Panc1 (cell line): Measurements from ENCODE around the gene SVOP. TPM values are rescaled to one million over a fixed set of nuclear protein-coding genes. Genes with fewer than 3 reads are reported as not detected.

ENCODE experiments used
- ATAC-seq: fragments of 200-7000 bp; cut with Tn5 transposase; 2 replicates; pipeline ENCODE4 v1.9.1; 2020; ENCODE audit warnings: mild to moderate bottlenecking, moderate library complexity
- BruUV-seq: library from RNA; stranded (reverse); fragments of 400-500 nt; replicated peaks from 2 replicates; lab custom pipeline; 2021; lab: Mats Ljungman, UMichigan
- CTCF ChIA-PET: fragments of 300-600 bp; sonication (Branson Sonifier 250); formaldehyde crosslinking; loops from one replicate; lab custom pipeline; 2022; ENCODE audit warnings: antibody characterized with exemption; lab: Charles Lee
- POLR2A ChIA-PET: fragments of 300-600 bp; sonication (Branson Sonifier 250); formaldehyde crosslinking; loops from one replicate; lab custom pipeline; 2022; ENCODE audit warnings: antibody characterized with exemption; lab: Charles Lee
- DNase-seq: peaks from one replicate; pipeline ENCODE4 v3.0.0-alpha.2; 2010; ENCODE audit warnings: low read depth, low spot score
- H3K27ac ChIP-seq: 2 replicates; pipeline ENCODE4 v1.5.1; 2011; ENCODE audit warnings: mild to moderate bottlenecking, low read length, inconsistent platforms
- H3K27me3 ChIP-seq: fragments of 200-500 bp; sonication (Bioruptor generic); 2 replicates; pipeline ENCODE4 v1.6.0; 2014; ENCODE audit warnings: low read length, inconsistent platforms; ENCODE audit not compliant: control insufficient read depth, insufficient read depth
- H3K36me3 ChIP-seq: fragments of 200-500 bp; sonication (Bioruptor generic); 2 replicates; pipeline ENCODE4 v1.5.1; 2014; ENCODE audit warnings: inconsistent platforms, mild to moderate bottlenecking, low read length, moderate library complexity; ENCODE audit not compliant: control insufficient read depth, insufficient read depth
- H3K4me1 ChIP-seq: 2 replicates; pipeline ENCODE4 v1.5.1; 2011; ENCODE audit warnings: inconsistent platforms, mild to moderate bottlenecking, low read length, moderate library complexity; ENCODE audit not compliant: control insufficient read depth, insufficient read depth
- H3K4me3 ChIP-seq, 2 experiments: 2 replicates each; pipeline ENCODE4 v1.5.1; 2011 to 2012; ENCODE audit warnings: low read depth in 2 of 2, low read length in 2 of 2, mild to moderate bottlenecking in 2 of 2, inconsistent platforms in 1 of 2, moderate library complexity in 1 of 2
- H3K9me3 ChIP-seq: fragments of 200-500 bp; sonication (Bioruptor generic); 2 replicates; pipeline ENCODE4 v1.5.1; 2014; ENCODE audit warnings: low read depth, mild to moderate bottlenecking, inconsistent platforms, low read length, moderate library complexity; ENCODE audit not compliant: control insufficient read depth, insufficient read depth
- POLR2AphosphoS5 ChIP-seq: IDR thresholded peaks from 2 replicates; pipeline ENCODE4 v1.6.1; 2012; ENCODE audit warnings: mild to moderate bottlenecking, low read depth, low read length, moderate library complexity
- SIN3A ChIP-seq: IDR thresholded peaks from 2 replicates; pipeline ENCODE4 v1.6.1; 2012; ENCODE audit warnings: low read depth, mild to moderate bottlenecking, low read length, moderate library complexity, borderline replicate concordance; ENCODE audit not compliant: insufficient read depth
- TCF7L2 ChIP-seq: IDR thresholded peaks from 2 replicates; pipeline ENCODE4 v1.6.1; 2011; ENCODE audit warnings: mild to moderate bottlenecking, low read depth, low read length, inconsistent platforms
- in situ Hi-C: cut with HindIII; loops from 2 replicates; pipeline ENCODE4 v1.10.0; 2016; ENCODE audit warnings: low sequenced_read_pairs, low pct_unique_long_range_greater_than_20kb
- intact Hi-C: fragments of 100-400 bp; cut with micrococcal nuclease; formaldehyde crosslinking; loops from one replicate; pipeline ENCODE4 v1.10.0; 2022; ENCODE audit not compliant: unreplicated experiment
- total RNA-seq: library from RNA; stranded (reverse); gene quantifications from one replicate; pipeline ENCODE4 v1.2.1, GENCODE V29; 2021; ENCODE audit not compliant: unreplicated experiment
- TF ChIP-seq, protein P1 (sequence below): fragments of 450-650 bp; IDR thresholded peaks from 2 replicates; pipeline ENCODE4 v1.5.1; 2017; ENCODE audit warnings: mild to moderate bottlenecking
- TF ChIP-seq, protein P2 (sequence below), 2 experiments: IDR thresholded peaks; 2 replicates each; pipeline ENCODE4 v1.6.1; 2011 to 2012; ENCODE audit warnings: low read depth in 2 of 2, control low read depth in 1 of 2, low read length in 1 of 2, mild to moderate bottlenecking in 1 of 2, moderate library complexity in 1 of 2; ENCODE audit not compliant: insufficient read depth in 1 of 2

The SVOP gene
- total RNA-seq, 1 experiment from 2014 or later: not detected

DNA sequence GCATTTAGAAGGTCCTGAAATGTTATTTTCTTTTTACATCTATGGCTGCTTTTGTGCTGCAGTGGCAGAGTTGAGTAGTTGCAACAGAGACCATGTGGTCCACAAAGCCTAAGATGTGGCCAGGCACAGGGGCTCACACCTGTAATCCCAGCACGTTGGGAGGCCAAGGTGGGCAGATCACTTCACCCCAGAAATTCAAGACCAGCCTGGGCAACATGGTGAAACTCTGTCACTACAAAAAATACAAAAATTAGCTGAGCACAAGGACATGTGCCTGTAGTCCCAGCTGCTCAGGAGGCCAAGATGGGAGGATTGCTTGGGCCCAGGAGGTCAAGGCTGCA, 45.0 kb upstream of the SVOP start:
- Histone ChIP-seq H3K27ac (no peak overlapping the region), H3K27me3 (no peaks in the 10 kb centered on the region), H3K36me3 (no peaks in the 10 kb centered on the region), H3K4me3 (no peak overlapping the region), H3K4me1 (no peaks in the 10 kb centered on the region), H3K9me3 (no peaks in the 10 kb centered on the region)
- CTCF ChIA-PET: no interaction called here
- no peak for ATAC-seq
- DNase-seq: no peak
- no TSS peak for BruUV-seq
- in situ Hi-C loops (no loop called here), intact Hi-C loops (no loop called here)
- TF ChIP-seq POLR2AphosphoS5: no peak
- TF ChIP-seq TCF7L2: no peak
- TF ChIP-seq, protein P1, sequence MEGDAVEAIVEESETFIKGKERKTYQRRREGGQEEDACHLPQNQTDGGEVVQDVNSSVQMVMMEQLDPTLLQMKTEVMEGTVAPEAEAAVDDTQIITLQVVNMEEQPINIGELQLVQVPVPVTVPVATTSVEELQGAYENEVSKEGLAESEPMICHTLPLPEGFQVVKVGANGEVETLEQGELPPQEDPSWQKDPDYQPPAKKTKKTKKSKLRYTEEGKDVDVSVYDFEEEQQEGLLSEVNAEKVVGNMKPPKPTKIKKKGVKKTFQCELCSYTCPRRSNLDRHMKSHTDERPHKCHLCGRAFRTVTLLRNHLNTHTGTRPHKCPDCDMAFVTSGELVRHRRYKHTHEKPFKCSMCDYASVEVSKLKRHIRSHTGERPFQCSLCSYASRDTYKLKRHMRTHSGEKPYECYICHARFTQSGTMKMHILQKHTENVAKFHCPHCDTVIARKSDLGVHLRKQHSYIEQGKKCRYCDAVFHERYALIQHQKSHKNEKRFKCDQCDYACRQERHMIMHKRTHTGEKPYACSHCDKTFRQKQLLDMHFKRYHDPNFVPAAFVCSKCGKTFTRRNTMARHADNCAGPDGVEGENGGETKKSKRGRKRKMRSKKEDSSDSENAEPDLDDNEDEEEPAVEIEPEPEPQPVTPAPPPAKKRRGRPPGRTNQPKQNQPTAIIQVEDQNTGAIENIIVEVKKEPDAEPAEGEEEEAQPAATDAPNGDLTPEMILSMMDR: no peak
- TF ChIP-seq, protein P2, sequence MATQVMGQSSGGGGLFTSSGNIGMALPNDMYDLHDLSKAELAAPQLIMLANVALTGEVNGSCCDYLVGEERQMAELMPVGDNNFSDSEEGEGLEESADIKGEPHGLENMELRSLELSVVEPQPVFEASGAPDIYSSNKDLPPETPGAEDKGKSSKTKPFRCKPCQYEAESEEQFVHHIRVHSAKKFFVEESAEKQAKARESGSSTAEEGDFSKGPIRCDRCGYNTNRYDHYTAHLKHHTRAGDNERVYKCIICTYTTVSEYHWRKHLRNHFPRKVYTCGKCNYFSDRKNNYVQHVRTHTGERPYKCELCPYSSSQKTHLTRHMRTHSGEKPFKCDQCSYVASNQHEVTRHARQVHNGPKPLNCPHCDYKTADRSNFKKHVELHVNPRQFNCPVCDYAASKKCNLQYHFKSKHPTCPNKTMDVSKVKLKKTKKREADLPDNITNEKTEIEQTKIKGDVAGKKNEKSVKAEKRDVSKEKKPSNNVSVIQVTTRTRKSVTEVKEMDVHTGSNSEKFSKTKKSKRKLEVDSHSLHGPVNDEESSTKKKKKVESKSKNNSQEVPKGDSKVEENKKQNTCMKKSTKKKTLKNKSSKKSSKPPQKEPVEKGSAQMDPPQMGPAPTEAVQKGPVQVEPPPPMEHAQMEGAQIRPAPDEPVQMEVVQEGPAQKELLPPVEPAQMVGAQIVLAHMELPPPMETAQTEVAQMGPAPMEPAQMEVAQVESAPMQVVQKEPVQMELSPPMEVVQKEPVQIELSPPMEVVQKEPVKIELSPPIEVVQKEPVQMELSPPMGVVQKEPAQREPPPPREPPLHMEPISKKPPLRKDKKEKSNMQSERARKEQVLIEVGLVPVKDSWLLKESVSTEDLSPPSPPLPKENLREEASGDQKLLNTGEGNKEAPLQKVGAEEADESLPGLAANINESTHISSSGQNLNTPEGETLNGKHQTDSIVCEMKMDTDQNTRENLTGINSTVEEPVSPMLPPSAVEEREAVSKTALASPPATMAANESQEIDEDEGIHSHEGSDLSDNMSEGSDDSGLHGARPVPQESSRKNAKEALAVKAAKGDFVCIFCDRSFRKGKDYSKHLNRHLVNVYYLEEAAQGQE (IDR thresholded peaks at IDR 0.05; ENCODE audit: insufficient read depth in 1 of 2, low read depth in 2 of 2, low read length in 1 of 2): no peak
- TF ChIP-seq SIN3A: no peak
- POLR2A ChIA-PET: no interaction called here

DNA sequence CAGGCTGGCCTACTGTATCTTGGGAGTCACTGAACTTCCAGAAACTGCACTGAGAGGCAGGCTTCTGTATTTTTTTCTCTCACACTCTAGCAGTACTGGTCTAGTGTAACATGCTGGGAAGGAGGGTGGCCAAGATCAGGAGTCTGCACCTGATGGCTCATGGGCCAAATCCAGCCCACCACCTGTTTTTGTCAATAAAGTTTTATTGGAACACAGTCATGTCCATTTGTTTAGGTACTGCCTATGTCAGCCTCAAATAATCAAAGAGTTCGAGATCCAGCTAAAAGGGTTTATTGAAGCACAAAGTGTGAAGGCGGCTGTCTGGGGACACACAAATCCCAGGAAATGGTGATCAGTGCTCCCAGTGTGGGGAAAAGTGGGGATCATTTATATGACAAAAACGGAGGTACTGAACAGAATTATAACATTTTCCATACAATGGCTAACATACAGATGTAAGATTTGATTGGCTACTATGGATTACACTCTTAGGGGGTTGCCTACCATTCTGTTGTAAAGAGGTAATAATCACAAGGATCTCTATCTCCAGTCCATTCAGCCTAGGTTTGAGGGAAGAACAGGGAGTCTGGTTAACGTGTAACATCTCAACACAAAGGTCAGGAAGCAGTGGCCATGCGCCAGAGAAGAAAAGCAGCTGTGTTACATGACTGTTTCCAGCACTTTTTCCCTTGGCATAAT, 44.4 kb upstream of the SVOP start:
- no peaks in the 10 kb centered on the region for H3K4me1 ChIP-seq
- POLR2A ChIA-PET: no interaction called here
- no peak overlapping the region for H3K4me3 ChIP-seq
- H3K9me3 ChIP-seq: no peaks in the 10 kb centered on the region
- ATAC-seq: no peak
- no peaks in the 10 kb centered on the region for H3K36me3 ChIP-seq
- DNase-seq: no peak
- intact Hi-C loops: no loop called here
- no TSS peak for BruUV-seq
- H3K27ac ChIP-seq: no peak overlapping the region
- H3K27me3 ChIP-seq: no peaks in the 10 kb centered on the region
- TF ChIP-seq, protein P2 (IDR thresholded peaks at IDR 0.05; ENCODE audit: insufficient read depth in 1 of 2, low read depth in 2 of 2, low read length in 1 of 2): no peak
- no peak for TF ChIP-seq TCF7L2
- TF ChIP-seq, protein P1: no peak
- no peak for TF ChIP-seq POLR2AphosphoS5
- TF ChIP-seq SIN3A: no peak
- CTCF ChIA-PET: no interaction called here
- in situ Hi-C loops: no loop called here
